Spleen (tissue), 11 donors: ENCODE data around the gene LEMD3. TPM values are rescaled to one million over a fixed set of nuclear protein-coding genes. Genes with fewer than 3 reads are reported as not detected.
"Not testable (repeated sequence)": the region's sequence is repeated elsewhere in the genome, so short reads cannot be mapped to it uniquely, and the experiment has no call there.

Source experiments
- DNase-seq: peaks from one replicate; pipeline ENCODE4 v3.0.0-alpha.2; 2020
- H3K27ac ChIP-seq, 8 donors: fragments of 200-600 bp; sonication (generic) in 7 of 8; 1 replicate in 4 of 8; 2 replicates in 4 of 8; pipeline versions ENCODE4 v1.5.0 to v1.8.0; 2016 to 2021; ENCODE audit warnings: inconsistent platforms in 4 of 8, mild to moderate bottlenecking in 4 of 8, moderate library complexity in 1 of 8
- H3K27me3 ChIP-seq, 7 donors: fragments of 200-600 bp; sonication (generic) in 6 of 7; replicated peaks in 1 of 7; 1 replicate in 4 of 7; 2 replicates in 3 of 7; pipeline versions ENCODE4 v1.5.0 to v1.8.0; 2016 to 2021; ENCODE audit warnings: inconsistent platforms in 3 of 7, mild to moderate bottlenecking in 1 of 7
- H3K36me3 ChIP-seq, 6 donors: fragments of 200-600 bp; sonication (generic) in 5 of 6; 1 replicate in 4 of 6; 2 replicates in 2 of 6; pipeline versions ENCODE4 v1.5.0 to v1.8.0; 2016 to 2021; ENCODE audit warnings: inconsistent platforms in 2 of 6
- H3K4me1 ChIP-seq, 6 donors: fragments of 200-600 bp; sonication (generic) in 5 of 6; 1 replicate in 3 of 6; 2 replicates in 3 of 6; pipeline versions ENCODE4 v1.5.0 to v1.8.0; 2016 to 2021; ENCODE audit warnings: inconsistent platforms in 3 of 6
- H3K4me3 ChIP-seq, 8 donors: fragments of 200-600 bp; sonication (generic) in 7 of 8; 1 replicate in 4 of 8; 2 replicates in 4 of 8; pipeline versions ENCODE4 v1.5.0 to v1.8.0; 2016 to 2021; ENCODE audit warnings: inconsistent platforms in 4 of 8, mild to moderate bottlenecking in 4 of 8, moderate library complexity in 2 of 8
- H3K9me3 ChIP-seq, 8 donors: fragments of 200-600 bp; sonication (generic) in 7 of 8; 1 replicate in 4 of 8; 2 replicates in 4 of 8; pipeline versions ENCODE4 v1.5.0 to v1.8.0; 2016 to 2021; ENCODE audit warnings: inconsistent platforms in 4 of 8
- POLR2A ChIP-seq, 3 donors: fragments of 450-650 bp; IDR thresholded peaks; one replicate each; pipeline ENCODE4 v1.5.1; 2017; ENCODE audit warnings: antibody characterized with exemption in 3 of 3, mild to moderate bottlenecking in 1 of 3
- POLR2AphosphoS5 ChIP-seq, 3 donors: sonication (generic); formaldehyde crosslinking; IDR thresholded peaks; one replicate each; pipeline ENCODE4 v1.5.1; 2017; ENCODE audit warnings: antibody characterized with exemption in 3 of 3
- WGBS, 5 donors: extraction: QIAGEN DNeasy Blood & Tissue Kit in 3 of 5; methylation state at CpG; one replicate each; pipeline versions ENCODE4 v1.1.5 to v1.1.7; 2013 to 2018; 5-methylcytosine and 5-hydroxymethylcytosine counted together
- intact Hi-C: fragments of 100-400 bp; cut with DNase I; formaldehyde crosslinking; loops from one replicate; pipeline ENCODE4 v1.15.0; 2023; ENCODE audit warnings: low total_unique reads
- polyA plus RNA-seq, 3 donors: library from polyadenylated mRNA; stranded (reverse); fragments of 200-250 nt; gene quantifications; one replicate each; pipeline ENCODE4 v1.2.1, GENCODE V29; 2013
- total RNA-seq, 7 donors: library from RNA; depleted of rRNA in 3 of 7; stranded (reverse); fragments of >200 nt in 3 of 7; fragmentation: NEBNext Ultra II Directional in 4 of 7; extraction: Animal tissue kit (Norgen Biotek cat#: 25700) in 4 of 7; gene quantifications; one replicate each; pipeline versions ENCODE4 v1.1.0 to v1.2.1, GENCODE V29; 2016 to 2021
- TF ChIP-seq, protein P1 (sequence below), 11 experiments: fragments of 200-600 bp in 7 of 11; fragments of 450-650 bp in 4 of 11; sonication (generic) in 4 of 11; IDR thresholded peaks in 8 of 11; conservative IDR thresholded peaks in 3 of 11; 1 replicate in 7 of 11; 2 replicates in 4 of 11; pipeline versions ENCODE4 v1.4.0 to v1.8.0; 2016 to 2021; ENCODE audit warnings: antibody characterized with exemption in 11 of 11, inconsistent platforms in 4 of 11, mild to moderate bottlenecking in 1 of 11
- donor health status: healthy with polysubstance abuse.
- donor health status: DM: no; HTN: no; CAD: no; lungs with moderate emphysema.
- donor health status: DM: no; HTN: no; CAD: no.
- donor health status: Bipolar disorder and iron deficiency.
- donor health status: healthy.
- donor health status: DM: no; HTN: no; CAD: no.
- donor health status: DM: yes; HTN: yes; CAD: no.

Gene LEMD3
- total and polyA plus RNA-seq, 10 donors: 9.6 to 58.9 (median 41.1) TPM

DNA sequence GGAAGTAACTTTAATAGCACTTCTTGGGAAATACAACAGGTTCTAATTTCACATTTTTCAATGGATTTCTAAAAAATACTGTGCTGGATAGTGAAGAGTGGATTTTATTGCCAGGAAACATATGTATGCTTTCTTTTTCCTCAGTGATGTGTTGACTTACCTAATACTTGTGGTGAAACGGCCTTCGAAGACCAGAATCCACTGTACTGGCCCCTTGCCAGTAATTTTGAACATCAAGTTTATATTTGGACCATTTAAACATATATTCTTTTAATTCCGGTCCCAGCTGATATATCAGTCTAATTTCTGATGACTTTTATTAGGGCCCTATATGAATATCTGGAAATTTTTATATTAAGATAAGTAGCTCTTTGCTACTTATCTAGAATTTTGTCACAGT, 110.9 kb downstream of the LEMD3 start:
- H3K27ac ChIP-seq: no peak overlapping the region

DNA sequence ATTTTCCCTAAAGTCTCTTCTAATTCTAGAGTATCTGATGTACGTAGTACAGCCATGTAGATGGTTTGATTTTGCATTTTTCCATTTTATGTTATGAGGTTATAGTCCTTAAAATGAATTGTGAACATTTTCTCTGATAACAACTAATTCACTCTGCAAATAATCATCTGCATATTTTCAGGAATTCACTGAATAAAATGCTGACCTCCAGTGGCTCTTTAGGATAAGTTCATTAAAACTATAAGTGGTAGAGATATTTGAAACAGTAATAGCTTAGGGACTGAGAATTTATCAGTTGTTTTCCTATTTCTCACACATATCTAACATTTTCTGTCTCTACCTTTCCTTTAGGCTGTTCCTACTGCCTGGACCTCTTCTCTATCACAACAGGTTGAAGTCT, 113.5 kb downstream of the LEMD3 start:
- Histone ChIP-seq H3K4me1 (peaks cover 0 to 55% (median 22%) of the 10 kb centered on the region in 6 donors), H3K36me3 (no peaks in the 10 kb centered on the region), H3K4me3 (no peak overlapping the region), H3K27me3 (peaks cover 0 to 52% (median 11%) of the 10 kb centered on the region in 7 donors), H3K27ac (no peak overlapping the region), H3K9me3 (no peaks in the 10 kb centered on the region)
- intact Hi-C loops: no loop called here
- TF ChIP-seq, protein P1, sequence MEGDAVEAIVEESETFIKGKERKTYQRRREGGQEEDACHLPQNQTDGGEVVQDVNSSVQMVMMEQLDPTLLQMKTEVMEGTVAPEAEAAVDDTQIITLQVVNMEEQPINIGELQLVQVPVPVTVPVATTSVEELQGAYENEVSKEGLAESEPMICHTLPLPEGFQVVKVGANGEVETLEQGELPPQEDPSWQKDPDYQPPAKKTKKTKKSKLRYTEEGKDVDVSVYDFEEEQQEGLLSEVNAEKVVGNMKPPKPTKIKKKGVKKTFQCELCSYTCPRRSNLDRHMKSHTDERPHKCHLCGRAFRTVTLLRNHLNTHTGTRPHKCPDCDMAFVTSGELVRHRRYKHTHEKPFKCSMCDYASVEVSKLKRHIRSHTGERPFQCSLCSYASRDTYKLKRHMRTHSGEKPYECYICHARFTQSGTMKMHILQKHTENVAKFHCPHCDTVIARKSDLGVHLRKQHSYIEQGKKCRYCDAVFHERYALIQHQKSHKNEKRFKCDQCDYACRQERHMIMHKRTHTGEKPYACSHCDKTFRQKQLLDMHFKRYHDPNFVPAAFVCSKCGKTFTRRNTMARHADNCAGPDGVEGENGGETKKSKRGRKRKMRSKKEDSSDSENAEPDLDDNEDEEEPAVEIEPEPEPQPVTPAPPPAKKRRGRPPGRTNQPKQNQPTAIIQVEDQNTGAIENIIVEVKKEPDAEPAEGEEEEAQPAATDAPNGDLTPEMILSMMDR (IDR thresholded peaks at IDR 0.05 in 8 of 11, conservative IDR thresholded peaks at IDR 0.05 in 3 of 11): no peak
- 59 to 89% (median 70%) methylated on average over 1 of the region's 1 CpG for WGBS, 5 donors
- DNase-seq: no peak

More for the DNA sequence above, 110.9 kb downstream of the LEMD3 start:
- WGBS, 5 donors: 30 to 38% (median 33%) methylated on average over 3 of the region's 3 CpGs
- DNase-seq: no peak
- no peaks in the 10 kb centered on the region for H3K9me3 ChIP-seq
- intact Hi-C loops: no loop called here
- H3K4me3 ChIP-seq: no peak overlapping the region
- H3K36me3 ChIP-seq: no peaks in the 10 kb centered on the region
- TF ChIP-seq POLR2A (IDR thresholded peaks at IDR 0.05): no peak
- TF ChIP-seq, protein P1 (IDR thresholded peaks at IDR 0.05 in 8 of 11, conservative IDR thresholded peaks at IDR 0.05 in 3 of 11): no peak
- no peak for TF ChIP-seq POLR2AphosphoS5 (IDR thresholded peaks at IDR 0.05)
- peaks cover 0 to 50% (median 11%) of the 10 kb centered on the region in 7 donors for H3K27me3 ChIP-seq
- peaks cover 0 to 61% (median 23%) of the 10 kb centered on the region in 6 donors for H3K4me1 ChIP-seq

DNA sequence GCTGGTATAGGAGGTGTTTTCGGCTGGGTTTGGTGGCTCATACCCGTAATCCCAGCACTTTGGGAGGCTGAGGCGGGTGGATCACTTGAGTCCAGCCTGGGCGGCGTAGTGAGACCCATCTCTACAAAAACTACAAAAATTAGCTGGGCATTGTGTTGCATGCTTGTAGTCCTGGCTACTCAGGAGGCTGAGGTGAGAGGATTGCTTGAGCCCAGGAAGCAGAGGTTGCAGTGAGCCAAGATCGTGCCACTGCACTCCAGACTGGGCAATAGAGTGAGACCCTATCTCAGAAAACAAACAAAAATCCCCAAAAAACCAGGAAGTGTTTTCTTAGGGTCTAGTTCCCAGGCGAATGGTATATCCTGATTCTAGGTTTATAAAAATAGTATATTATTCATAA, 116.1 kb downstream of the LEMD3 start:
- not testable (repeated sequence) for H3K27ac ChIP-seq

DNA sequence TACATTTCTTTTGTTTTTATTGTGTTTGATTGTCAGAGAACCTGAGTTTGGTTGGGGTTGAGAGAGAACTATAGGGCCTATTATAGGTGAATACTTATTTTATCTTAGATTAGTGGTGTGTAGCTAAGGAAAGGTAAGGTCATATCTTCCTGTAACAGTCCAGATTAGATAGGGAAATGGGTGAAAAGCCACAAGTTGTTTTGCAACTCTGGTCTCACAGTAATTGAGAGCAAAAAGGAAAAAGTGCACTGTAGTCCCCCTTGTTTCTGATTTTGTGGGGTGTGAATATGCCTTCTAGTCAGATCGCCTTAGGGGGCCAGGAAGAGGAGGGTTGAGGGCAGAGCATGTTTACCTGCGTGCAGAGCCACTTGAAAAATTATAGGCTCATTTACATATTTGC, 118.0 kb downstream of the LEMD3 start:
- H3K36me3 ChIP-seq: no peaks in the 10 kb centered on the region
- intact Hi-C loops: no loop called here
- no peak overlapping the region for H3K4me3 ChIP-seq
- H3K27ac ChIP-seq: no peak overlapping the region
- peaks cover 0 to 13% (median 0%) of the 10 kb centered on the region in 6 donors for H3K4me1 ChIP-seq
- H3K9me3 ChIP-seq: no peaks in the 10 kb centered on the region
- TF ChIP-seq POLR2AphosphoS5 (IDR thresholded peaks at IDR 0.05) (no peak), POLR2A (IDR thresholded peaks at IDR 0.05) (no peak)
- peaks cover 0 to 11% (median 0%) of the 10 kb centered on the region in 7 donors for H3K27me3 ChIP-seq
- 34 to 61% (median 59%) methylated on average over 2 of the region's 2 CpGs for WGBS, 5 donors
- DNase-seq: no peak

More for the DNA sequence above, 116.1 kb downstream of the LEMD3 start:
- DNase-seq, H3K36me3 ChIP-seq, H3K4me3 ChIP-seq, H3K9me3 ChIP-seq, intact Hi-C loops: not testable (repeated sequence)
- Histone ChIP-seq H3K27me3 (peaks cover 0 to 26% (median 0%) of the 10 kb centered on the region in 7 donors), H3K4me1 (peaks cover 0 to 32% (median 0%) of the 10 kb centered on the region in 6 donors)
- WGBS, 5 donors: 87 to 97% (median 93%) methylated on average over 7 of the region's 7 CpGs

DNA sequence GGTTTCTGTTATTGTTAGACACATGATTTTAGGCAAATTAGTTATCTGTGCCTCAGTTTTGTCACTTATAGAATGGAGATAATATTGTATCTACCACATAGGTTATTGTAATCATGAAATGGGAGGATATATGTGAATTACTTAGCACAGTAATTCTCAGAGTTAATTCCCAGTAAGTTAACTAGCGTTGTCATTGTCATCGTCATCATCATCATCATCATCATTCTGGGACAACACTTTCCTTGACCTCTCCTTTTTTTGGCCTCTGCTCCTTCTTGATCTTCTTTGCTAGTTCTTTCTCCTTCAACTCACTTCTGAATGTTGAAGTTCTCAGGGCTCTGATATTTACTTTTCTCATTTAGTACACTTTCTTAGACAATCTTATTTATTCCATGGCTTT, 122.9 kb downstream of the LEMD3 start:
- Histone ChIP-seq H3K4me1 (peaks cover 0 to 8% (median 0%) of the 10 kb centered on the region in 6 donors), H3K9me3 (no peaks in the 10 kb centered on the region), H3K4me3 (no peak overlapping the region), H3K27me3 (no peaks in the 10 kb centered on the region), H3K27ac (no peak overlapping the region), H3K36me3 (no peaks in the 10 kb centered on the region)
- intact Hi-C loops: no loop called here
- WGBS, 5 donors: 95 to 100% (median 97%) methylated on average over 2 of the region's 2 CpGs
- no peak for TF ChIP-seq POLR2A (IDR thresholded peaks at IDR 0.05)
- TF ChIP-seq, protein P1 (IDR thresholded peaks at IDR 0.05 in 8 of 11, conservative IDR thresholded peaks at IDR 0.05 in 3 of 11): no peak
- no peak for TF ChIP-seq POLR2AphosphoS5 (IDR thresholded peaks at IDR 0.05)
- no peak for DNase-seq
